Measurements from ENCODE around the gene NXN. TPM values are rescaled to one million over a fixed set of nuclear protein-coding genes. Genes with fewer than 3 reads are reported as not detected.
"Not testable (repeated sequence)": the region's sequence is repeated elsewhere in the genome, so short reads cannot be mapped to it uniquely, and the experiment has no call there.

Gene NXN
- polyA plus RNA-seq, 1 donor = 32.7 TPM

- no peak for DNase-seq
Measured at GRCh38 chr17:921161-921560, 58.4 kb downstream of the NXN start.

DNA sequence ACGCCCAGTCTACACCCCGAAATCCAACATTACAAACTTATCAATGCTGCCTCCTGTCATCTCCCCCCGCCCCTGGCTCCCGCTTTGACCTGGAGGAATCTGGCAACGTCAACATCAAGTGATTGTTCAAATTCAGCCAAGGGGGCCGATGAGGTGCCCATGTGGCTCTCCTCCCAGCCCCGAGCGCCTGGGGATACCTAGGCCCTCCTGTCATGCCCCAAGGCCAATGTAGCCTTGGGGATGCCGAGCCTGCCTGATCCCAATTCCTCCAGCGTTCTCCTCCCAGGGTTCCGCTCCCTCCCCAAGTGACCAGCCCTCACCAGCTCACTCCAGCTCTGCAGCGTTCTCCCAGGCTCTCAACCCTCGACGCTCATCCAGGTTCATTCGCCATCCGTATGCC, 59.4 kb downstream of the NXN start:
- DNase-seq = no peak

DNA sequence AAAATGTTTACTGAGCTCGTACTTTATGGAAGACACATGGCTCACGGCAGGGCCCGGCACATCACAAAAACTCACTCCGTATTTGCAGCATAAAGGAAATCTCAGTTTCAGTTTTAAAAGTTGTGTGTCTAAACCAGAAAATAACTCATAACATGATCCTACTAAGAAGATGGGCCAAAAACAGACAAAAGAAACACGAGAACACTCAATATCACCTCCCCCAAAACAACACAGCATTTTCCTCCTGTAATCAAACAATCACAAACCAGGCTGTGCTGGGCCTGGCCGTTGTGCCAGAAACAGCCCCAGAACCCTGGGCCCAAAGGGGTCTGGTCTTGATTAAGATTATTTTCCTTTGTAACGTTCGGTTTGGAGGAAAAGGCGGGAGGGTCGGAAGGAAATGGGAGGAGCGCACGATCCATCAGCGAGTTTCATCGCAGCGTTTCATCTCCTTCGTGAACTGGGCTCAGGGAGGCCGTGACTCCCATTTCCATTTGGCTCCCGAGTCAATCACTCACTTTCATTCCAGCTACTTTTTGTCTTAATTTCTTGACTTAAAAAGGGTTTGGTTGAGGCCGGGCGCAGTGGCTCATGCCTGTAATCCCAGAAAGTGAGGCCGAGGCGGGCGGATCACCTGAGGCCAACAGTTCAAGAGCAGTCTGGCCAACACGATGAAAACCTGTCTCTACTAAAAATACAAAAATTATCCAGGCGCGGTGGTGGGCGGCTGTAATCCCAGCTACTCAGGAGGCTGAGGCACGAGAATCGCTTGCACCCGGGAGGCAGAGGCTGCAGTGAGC, 61.4 kb downstream of the NXN start:
- no peak for DNase-seq

DNA sequence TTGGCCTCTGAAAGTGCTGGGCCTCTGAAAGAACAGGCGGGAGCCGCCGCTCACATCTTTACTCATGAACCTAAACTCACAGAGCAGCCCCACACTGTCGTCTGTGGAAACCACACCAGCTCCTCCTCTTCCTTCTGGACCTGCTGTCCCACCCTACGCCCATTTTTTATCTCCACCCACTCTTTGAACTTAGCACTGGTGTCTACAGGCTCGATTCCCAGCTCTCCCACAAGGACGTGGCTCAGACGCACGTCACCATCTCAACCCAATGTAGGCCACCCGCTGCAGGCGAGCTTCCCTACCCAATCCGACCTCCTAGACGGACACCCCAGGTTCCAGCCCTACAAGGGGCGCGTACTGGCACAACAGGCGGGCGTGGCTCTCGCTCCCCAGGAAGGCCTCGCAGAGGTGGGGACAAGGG, 62.2 kb downstream of the NXN start:
- DNase-seq = no peak

- DNase-seq = no peak
Measured at GRCh38 chr17:916315-916714, 63.3 kb downstream of the NXN start.

DNA sequence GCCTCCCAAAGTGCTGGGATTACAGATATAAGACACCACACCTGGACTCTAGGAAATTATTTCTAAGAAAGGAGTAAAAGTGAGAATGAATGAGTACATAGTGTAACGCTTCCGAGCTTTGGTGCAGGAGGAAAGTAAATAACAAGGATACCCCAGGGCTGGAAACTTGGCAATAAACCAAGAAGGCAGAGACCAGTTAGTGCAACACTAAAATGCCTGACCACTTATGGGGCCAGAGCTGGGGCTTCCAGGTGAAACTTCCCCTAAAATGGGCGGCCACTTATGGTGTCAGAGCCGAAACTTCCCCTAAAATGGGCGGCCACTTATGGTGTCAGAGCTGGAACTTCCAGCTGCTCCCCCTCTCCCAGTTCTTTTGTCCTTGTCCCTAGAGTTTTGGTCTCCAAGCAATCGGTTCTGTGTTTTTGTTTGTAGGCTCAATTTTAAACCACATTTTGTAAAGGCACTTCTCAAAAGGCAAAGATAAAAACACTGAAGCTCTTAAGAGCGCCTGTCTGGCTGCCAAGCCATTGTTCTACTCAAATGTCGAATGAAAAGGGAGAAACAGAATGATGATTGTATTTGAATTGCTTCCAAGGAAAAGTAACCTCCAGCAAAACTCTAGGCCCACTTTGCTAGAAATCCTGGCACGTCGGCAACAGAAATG, 63.9 kb downstream of the NXN start:
- no peak for DNase-seq

DNA sequence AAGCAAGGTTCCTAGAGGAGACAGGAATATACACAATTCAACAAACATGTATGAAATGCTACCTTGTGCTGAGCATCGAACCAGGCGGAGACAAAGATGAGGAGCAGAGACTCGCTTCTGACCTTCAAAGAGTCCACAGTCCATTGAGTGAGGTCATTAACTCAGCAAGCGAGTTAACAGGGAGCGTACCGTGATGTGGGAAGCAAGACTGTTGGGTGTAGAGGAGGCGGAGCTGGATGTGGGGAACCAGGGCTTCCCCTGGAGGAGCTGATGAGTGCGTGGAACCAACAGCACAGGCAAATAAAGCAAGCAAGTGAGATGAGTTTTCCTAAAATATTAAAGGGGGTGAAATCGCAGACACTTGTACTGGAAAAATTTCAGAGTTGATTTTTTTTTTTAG, 65.0 kb downstream of the NXN start:
- DNase-seq = no peak

- no peak for DNase-seq
Measured at GRCh38 chr17:913207-913606, 66.4 kb downstream of the NXN start.

- no peak for DNase-seq
Measured at GRCh38 chr17:909642-910323, 69.8 kb downstream of the NXN start.

DNA sequence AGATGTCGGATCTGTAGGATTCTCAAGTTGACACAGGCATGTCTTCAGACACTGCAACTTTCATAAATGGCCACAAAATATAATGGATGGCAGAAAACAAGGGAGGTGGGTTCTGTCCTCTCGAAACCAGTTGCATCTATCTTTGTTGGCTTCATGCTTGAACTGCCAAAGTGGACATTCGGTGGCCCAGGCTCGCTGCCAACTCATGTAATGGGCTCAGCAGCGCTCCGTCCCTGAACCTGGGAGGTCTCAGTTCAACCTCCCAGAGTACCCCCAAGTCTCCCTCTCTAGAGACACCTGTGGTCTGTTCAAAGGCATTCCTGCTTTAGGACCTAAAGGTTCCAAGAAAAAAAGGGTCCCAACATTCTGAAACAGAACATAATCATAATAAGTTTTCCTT, 71.9 kb downstream of the NXN start:
- DNase-seq = no peak

DNA sequence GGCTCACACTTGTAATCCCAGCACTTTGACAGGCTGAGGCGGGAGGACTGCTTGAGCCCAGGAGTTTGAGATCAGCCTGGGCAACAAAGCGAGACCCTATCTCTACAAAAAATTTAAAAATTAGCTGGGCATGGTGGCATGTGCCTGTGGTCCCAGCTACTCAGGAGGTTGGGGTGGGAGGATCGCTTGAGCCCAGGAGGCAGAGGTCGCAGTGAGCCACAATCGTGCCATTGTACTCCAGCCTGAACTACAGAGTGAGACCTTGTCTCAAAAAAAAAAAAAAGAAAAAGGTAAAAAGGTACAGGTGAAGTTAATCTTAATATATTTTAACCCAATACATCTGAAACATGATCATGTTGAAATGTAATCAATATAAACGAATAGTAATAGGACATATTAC, 73.9 kb downstream of the NXN start:
- not testable (repeated sequence) for DNase-seq

DNA sequence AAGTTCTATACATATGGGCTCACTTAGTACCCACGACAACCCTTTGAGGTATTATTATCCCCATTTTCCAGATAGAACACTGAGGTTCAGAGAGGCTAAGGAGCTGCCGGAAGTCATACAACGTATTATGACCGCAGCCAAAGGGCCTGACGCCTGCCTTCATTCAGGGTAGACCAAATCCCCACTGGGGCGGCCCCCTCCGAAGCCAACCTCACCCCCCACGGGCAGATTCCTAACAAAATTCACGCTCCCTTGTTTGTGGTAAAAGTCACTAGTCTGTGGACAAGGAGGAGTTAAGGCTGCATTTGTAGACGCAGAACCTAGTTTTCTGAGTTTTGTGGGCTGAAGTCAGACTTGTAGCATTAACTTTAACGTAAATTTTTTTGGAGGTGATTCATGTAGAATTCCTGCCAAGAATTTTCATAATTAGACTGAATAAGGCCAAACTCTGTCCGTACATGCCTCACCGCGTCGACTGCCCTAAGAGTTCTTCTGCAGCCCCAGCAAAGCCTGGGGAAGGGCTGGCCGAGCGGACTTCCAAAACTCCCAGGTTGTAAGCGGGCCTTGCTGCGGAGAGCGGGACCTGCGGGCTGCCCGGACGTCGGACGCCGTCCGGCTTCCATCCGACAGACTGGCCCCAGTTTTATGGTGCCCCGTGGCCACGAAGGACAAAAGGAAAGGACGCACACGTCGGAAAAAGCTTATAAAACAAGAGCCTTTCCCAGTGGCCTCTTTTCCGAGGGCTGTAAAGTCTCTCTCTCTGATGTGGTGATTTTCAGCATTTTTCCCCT, 75.7 kb downstream of the NXN start:
- DNase-seq = no peak

GRCh38 chr17:902463-902862, 77.1 kb downstream of the NXN start:
- no peak for DNase-seq

- DNase-seq = no peak
Measured at GRCh38 chr17:901964-902363, 77.6 kb downstream of the NXN start.

DNA sequence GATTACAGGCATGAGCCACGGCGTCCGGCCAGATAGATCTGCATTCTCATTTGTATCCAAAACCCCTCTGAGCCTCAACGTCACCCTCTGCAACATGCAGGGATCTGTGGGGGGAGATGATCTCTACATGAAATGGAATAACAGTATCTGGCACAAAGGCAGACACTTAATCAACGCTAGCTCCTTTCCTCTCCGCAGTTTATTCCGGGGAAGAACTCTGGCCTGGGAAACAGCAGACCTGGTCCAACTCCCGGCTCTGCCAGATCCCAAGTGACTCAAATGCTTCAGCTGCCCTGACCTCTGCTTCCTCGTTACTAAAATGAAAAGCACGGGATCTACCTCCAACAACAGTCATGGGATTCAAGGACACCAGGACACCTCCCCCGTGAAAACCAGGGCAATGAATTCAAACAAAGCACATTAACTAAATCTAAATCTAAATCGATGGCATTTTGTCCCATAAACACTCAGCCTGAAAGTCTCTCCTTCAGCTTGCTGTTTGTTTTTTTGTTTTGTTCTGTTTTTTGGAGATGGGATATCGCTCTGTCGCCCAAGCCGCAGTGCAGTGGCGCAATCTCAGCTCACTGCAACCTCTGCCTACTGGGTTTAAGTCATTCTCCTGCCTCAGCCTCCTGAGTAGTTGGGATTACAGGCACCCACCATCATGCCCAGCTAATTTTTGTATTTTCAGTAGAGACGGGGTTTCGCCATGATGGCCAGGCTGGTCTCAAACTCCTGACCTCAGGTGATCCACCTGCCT, 78.2 kb downstream of the NXN start:
- no peak for DNase-seq

GRCh38 chr17:900336-900934, 79.1 kb downstream of the NXN start:
- DNase-seq = no peak

- no peak for DNase-seq
Measured at GRCh38 chr17:897970-898619, 81.5 kb downstream of the NXN start.

GRCh38 chr17:896953-897661, 82.5 kb downstream of the NXN start:
- DNase-seq = no peak

DNA sequence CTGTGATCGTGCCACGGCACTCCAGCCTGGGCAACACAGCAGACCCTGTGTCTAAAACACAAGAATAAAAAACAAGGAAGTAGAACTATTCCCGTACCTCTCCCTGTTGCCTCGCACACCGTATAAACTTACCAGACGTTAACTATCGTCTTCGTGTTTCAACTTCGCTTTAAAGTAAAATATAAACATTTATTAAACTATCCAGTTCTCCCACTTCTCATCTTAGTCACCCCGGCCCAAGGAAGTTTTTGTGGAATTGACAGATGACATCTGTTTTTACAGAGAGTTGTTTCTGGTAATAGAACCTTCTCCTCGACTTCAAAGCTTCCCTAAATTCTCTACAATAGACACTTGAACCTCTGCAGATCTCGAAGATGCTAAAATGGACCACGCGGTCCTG, 83.1 kb downstream of the NXN start:
- DNase-seq = no peak

- DNase-seq = no peak
Measured at GRCh38 chr17:892958-893357, 86.6 kb downstream of the NXN start.
